Stimulated activated CD8-positive, alpha-beta memory T cell treated with anti-CD3 and anti-CD28 coated beads, Interleukin-15, amount 100 ng/mL, for 48 hours (primary cell): ENCODE measurements around the gene RP9.

Experiments used
- DNase-seq, 2 donors: peaks; one replicate each; pipeline ENCODE4 v3.0.0-alpha.2; 2020; ENCODE audit warnings: low read depth in 2 of 2

RP9 gene

DNA sequence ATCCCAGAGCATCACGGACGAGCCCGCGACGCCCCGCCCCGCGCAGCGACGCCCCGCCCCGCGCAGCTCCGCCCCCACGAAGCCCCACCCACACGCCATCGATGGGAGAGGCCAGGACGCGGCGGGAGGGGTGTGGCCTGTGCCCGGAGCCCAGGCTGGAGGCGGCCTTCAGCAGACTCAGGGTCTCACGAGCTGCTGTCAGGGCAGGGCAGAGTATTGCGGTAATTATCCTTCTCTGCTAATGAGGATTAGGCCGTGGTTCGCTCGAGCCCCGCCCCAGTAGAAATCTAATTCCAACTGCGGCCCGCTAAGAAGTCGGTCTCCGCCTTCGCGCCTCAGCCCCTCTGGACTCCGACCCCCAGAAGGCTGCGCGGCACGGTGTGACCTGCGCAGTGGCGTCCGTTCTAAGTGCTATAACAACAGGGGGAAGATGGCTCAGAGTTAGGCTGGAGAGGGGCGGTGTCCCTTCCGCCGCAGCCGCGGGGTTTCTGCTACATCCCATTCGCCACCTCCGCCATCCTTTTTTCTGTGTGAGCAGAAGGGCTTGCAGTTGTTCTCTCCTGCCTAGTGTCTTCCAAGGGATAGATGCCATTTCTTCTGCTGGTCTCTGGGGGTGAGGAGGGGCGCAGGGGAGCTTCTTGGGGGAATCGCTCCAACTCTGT is 46.3 kb downstream of the RP9 start:
- DNase-seq: peak; percentile 86 to 88

DNA sequence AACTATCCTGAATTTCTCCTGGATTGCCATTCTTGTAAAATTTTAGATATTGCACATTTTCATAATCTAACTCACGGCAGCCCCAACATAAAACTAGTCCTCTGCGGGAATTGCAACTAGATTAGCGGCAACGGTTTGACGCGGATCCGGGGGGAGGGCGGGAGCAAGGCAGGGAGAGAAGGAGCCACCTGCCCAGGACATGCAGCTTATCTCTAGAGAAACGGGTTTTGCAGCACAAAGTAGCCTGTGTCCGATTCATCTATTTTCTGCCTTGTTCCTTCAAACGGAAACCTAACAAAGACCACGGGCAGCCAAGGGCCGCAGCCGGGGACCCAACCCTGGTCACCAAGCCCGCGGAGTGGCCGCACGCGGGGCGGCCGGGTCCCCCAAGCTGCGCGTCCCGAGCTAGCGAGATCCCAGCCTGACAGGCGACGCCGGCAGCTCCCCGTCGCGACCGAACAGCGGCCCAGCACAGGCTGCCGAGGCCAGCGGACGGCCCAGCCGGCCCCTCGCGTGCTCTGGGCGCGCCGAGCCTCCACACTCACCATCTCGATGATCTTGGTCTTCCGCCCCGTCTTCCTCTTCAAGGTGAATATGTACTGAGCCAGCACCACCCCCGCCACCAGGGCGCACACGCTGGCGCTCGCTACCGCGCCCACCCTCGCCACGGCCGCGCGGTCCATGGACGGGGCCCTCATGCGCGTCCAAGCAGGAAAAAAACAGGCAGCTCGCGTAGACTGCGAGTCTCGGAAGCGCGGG is 47.0 kb downstream of the RP9 start, which contains the start of gene NT5C3A:
NT5C3A (minus strand) TSS at position 754 of the 759 bp plus-strand sequence; CDS start at position 683, 71 bp downstream.
- peak in 1 of 2 donors; percentile 8 for DNase-seq

- DNase-seq: no peak
Observed at GRCh38 chr7:33061282-33061937, 47.8 kb downstream of the RP9 start.

DNA sequence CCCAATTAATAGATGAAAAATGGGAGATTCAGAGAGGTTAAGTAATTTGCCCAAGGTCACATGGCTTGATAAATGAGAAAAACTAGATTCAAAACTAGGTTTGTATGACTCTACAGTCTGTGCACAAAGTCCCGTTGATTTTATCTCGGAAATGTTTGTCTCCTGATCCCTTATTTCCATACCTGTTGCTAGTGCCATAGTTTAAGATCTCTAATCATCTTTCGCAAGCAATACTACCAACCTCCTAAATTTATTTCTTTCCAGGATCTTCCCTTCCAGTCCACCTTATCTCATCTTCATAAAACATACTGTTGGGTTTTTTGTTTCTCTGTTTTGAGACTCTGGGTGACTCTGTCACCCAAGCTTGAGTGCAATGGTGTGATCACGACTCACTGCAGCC is 49.6 kb downstream of the RP9 start:
- DNase-seq: no peak

GRCh38 chr7:33055158-33055557 is 54.0 kb downstream of the RP9 start:
- no peak for DNase-seq

GRCh38 chr7:33054261-33054964 is 54.8 kb downstream of the RP9 start:
- DNase-seq: no peak

GRCh38 chr7:33053721-33054120 is 55.5 kb downstream of the RP9 start:
- DNase-seq: no peak

DNA sequence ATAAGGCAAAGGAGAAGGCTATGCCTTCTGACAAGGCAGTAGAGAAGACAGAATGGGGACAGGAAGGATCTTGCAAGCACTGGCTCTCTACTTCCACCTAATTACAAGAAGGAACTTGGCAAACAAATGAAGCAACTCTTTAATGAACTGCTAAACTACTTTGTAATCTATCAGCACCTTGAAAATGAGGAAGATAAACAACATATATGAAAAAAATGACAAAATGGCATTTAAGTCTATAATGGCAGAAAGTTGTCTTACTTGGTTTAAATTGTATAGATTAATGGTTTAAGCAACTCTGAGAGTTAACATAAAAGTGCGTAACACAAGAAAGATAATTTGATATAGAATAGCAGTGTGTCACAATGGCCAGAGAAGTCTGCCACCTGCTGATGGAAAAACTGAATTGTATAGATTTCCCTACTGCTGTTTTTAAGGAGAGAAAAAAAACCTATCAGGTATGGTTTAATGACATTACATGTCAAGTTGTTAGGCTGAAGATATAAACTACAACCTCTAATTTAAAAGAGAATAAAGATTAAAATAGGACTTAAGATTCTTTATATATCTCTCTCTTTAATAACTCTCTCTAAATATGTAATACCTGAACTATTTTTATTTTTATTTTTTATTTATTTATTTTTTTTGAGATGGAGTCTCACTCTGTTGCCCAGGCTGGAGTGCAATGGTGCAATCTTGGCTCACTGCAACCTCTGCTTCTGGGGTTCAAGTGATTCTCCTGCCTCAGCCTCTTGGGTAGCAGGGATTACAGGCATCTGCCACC is 58.5 kb downstream of the RP9 start:
- DNase-seq: no peak

GRCh38 chr7:33048704-33049103 is 60.5 kb downstream of the RP9 start:
- no peak for DNase-seq

GRCh38 chr7:33048257-33048656 is 60.9 kb downstream of the RP9 start:
- DNase-seq: no peak

- no peak for DNase-seq
Observed at GRCh38 chr7:33044986-33045385, 64.2 kb downstream of the RP9 start.
